Keratinocyte (primary cell): ENCODE results near the gene AFM.

Source experiments
- EZH2 ChIP-seq: IDR thresholded peaks from one replicate; pipeline ENCODE4 v1.6.1; 2012; ENCODE audit warnings: inconsistent platforms, mild to moderate bottlenecking, low read length, moderate library complexity
- TF ChIP-seq, protein P1 (sequence below), 3 experiments: IDR thresholded peaks in 1 of 3; conservative IDR thresholded peaks in 1 of 3; optimal IDR thresholded peaks in 1 of 3; 2 replicates in 2 of 3; 3 replicates in 1 of 3; pipeline versions ENCODE3 to v1.5.1; 2011; ENCODE audit warnings: low read length in 3 of 3, mild to moderate bottlenecking in 3 of 3, moderate library complexity in 2 of 3, control low read depth in 1 of 3, inconsistent platforms in 1 of 3; ENCODE audit not compliant: insufficient read depth in 2 of 3; ENCODE audit errors: extremely low read depth in 1 of 3

DNA sequence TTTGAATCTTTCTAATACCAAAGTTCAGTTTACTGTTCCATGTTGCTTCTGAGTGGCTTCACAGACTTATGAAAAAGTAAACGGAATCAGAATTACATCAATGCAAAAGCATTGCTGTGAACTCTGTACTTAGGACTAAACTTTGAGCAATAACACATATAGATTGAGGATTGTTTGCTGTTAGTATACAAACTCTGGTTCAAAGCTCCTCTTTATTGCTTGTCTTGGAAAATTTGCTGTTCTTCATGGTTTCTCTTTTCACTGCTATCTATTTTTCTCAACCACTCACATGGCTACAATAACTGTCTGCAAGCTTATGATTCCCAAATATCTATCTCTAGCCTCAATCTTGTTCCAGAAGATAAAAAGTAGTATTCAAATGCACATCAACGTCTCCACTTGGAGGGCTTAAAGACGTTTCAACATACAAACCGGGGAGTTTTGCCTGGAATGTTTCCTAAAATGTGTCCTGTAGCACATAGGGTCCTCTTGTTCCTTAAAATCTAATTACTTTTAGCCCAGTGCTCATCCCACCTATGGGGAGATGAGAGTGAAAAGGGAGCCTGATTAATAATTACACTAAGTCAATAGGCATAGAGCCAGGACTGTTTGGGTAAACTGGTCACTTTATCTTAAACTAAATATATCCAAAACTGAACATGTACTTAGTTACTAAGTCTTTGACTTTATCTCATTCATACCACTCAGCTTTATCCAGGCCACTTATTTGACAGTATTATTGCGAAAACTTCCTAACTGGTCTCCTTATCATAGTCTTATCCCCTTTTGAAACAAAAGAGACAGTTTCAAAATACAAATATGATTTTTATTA lies 49.2 kb upstream of the AFM start:
- TF ChIP-seq, protein P1, sequence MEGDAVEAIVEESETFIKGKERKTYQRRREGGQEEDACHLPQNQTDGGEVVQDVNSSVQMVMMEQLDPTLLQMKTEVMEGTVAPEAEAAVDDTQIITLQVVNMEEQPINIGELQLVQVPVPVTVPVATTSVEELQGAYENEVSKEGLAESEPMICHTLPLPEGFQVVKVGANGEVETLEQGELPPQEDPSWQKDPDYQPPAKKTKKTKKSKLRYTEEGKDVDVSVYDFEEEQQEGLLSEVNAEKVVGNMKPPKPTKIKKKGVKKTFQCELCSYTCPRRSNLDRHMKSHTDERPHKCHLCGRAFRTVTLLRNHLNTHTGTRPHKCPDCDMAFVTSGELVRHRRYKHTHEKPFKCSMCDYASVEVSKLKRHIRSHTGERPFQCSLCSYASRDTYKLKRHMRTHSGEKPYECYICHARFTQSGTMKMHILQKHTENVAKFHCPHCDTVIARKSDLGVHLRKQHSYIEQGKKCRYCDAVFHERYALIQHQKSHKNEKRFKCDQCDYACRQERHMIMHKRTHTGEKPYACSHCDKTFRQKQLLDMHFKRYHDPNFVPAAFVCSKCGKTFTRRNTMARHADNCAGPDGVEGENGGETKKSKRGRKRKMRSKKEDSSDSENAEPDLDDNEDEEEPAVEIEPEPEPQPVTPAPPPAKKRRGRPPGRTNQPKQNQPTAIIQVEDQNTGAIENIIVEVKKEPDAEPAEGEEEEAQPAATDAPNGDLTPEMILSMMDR (optimal IDR thresholded peaks at IDR 0.05 in 1 of 3, IDR thresholded peaks at IDR 0.05 in 1 of 3, conservative IDR thresholded peaks at IDR 0.05 in 1 of 3; ENCODE audit: extremely low read depth in 1 of 3, insufficient read depth in 2 of 3, low read length in 3 of 3) = no peak
- TF ChIP-seq EZH2 = no peak
